Neural cell (in vitro differentiated cells): ENCODE results near the gene CFDP1. TPM values are rescaled to one million over a fixed set of nuclear protein-coding genes. Genes with fewer than 3 reads are reported as not detected.

Source experiments
- H2AFZ ChIP-seq: fragments of 200-600, 300-800 bp; sonication (generic), shearing (Covaris generic); 2 replicates; pipeline ENCODE4 v1.6.0; 2014; ENCODE audit warnings: low read depth, mild to moderate bottlenecking, antibody characterized with exemption, low read length, moderate library complexity
- H3F3A ChIP-seq: fragments of 200-600 bp; shearing (Covaris generic); 2 replicates; pipeline ENCODE4 v1.6.1; 2016; ENCODE audit warnings: mild to moderate bottlenecking, moderate library complexity, mixed read lengths, antibody characterized with exemption, low read length; ENCODE audit not compliant: insufficient read depth, poor library complexity, severe bottlenecking
- H3K27ac ChIP-seq: fragments of 200-600, 300-800 bp; sonication (generic), shearing (Covaris generic); 2 replicates; pipeline ENCODE4 v1.5.1; 2014; ENCODE audit warnings: mild to moderate bottlenecking, low read length, moderate library complexity
- H3K27me3 ChIP-seq: fragments of 300-800, 200-600 bp; sonication (generic), shearing (Covaris generic); 2 replicates; pipeline ENCODE4 v1.6.0; 2014; ENCODE audit warnings: mild to moderate bottlenecking, low read depth, low read length, moderate library complexity; ENCODE audit not compliant: insufficient read depth
- H3K36me3 ChIP-seq: fragments of 300-800, 200-600 bp; sonication (generic), shearing (Covaris generic); 2 replicates; pipeline ENCODE4 v1.5.1; 2014; ENCODE audit warnings: mild to moderate bottlenecking, antibody characterized with exemption, low read length, moderate library complexity; ENCODE audit not compliant: insufficient read depth
- H3K4me2 ChIP-seq: fragments of 300-800, 200-600 bp; sonication (generic), shearing (Covaris generic); 2 replicates; pipeline ENCODE4 v1.6.0; 2014; ENCODE audit warnings: mild to moderate bottlenecking, low read length
- H3K4me3 ChIP-seq: fragments of 300-800, 200-600 bp; sonication (generic), shearing (Covaris generic); 2 replicates; pipeline ENCODE4 v1.5.1; 2014; ENCODE audit warnings: mild to moderate bottlenecking, low read length, moderate library complexity
- H3K79me2 ChIP-seq: fragments of 200-600 bp; shearing (Covaris generic); replicated peaks from 2 replicates; pipeline ENCODE4 v1.6.0; 2014; ENCODE audit warnings: mild to moderate bottlenecking, low read length, moderate library complexity; ENCODE audit not compliant: insufficient read depth
- H3K9ac ChIP-seq: fragments of 300-800, 200-600 bp; sonication (generic), shearing (Covaris generic); 2 replicates; pipeline ENCODE4 v1.6.1; 2016; ENCODE audit warnings: mild to moderate bottlenecking, low read length, mixed read lengths
- H3K9me2 ChIP-seq: fragments of 200-600 bp; shearing (Covaris generic); 2 replicates; pipeline ENCODE4 v1.6.1; 2016; ENCODE audit warnings: mild to moderate bottlenecking, low read length, mixed read lengths; ENCODE audit not compliant: insufficient read depth
- H3K9me3 ChIP-seq: fragments of 200-600, 300-800 bp; sonication (generic), shearing (Covaris generic); 2 replicates; pipeline ENCODE4 v1.6.1; 2016; ENCODE audit warnings: mild to moderate bottlenecking, mixed run types, low read length, moderate library complexity, mixed read lengths
- H4K20me1 ChIP-seq: fragments of 200-600 bp; shearing (Covaris generic); 2 replicates; pipeline ENCODE4 v1.6.1; 2016; ENCODE audit warnings: mild to moderate bottlenecking, mixed run types; ENCODE audit not compliant: insufficient read depth
- EP300 ChIP-seq: fragments of 450-650 bp; conservative IDR thresholded peaks from 2 replicates; pipeline ENCODE4 v1.6.1; 2014; ENCODE audit warnings: antibody characterized with exemption, mild to moderate bottlenecking, moderate library complexity; ENCODE audit not compliant: poor library complexity, severe bottlenecking
- EZH2 ChIP-seq: fragments of 200-600, 300-800 bp; shearing (Covaris generic), sonication (generic); IDR thresholded peaks from 2 replicates; pipeline ENCODE4 v1.6.1; 2014; ENCODE audit warnings: antibody characterized with exemption, low read length, borderline replicate concordance, mild to moderate bottlenecking; ENCODE audit not compliant: insufficient read depth, poor library complexity, severe bottlenecking
- MXI1 ChIP-seq: fragments of 450-650 bp; conservative IDR thresholded peaks from 2 replicates; pipeline ENCODE4 v1.6.1; 2014; ENCODE audit warnings: antibody characterized with exemption, mild to moderate bottlenecking; ENCODE audit not compliant: poor library complexity, severe bottlenecking
- POLR2AphosphoS5 ChIP-seq: IDR thresholded peaks from 2 replicates; pipeline ENCODE4 v1.6.1; 2012
- RAD21 ChIP-seq: fragments of 450-650 bp; conservative IDR thresholded peaks from 2 replicates; pipeline ENCODE4 v1.6.1; 2014; ENCODE audit warnings: antibody characterized with exemption, mild to moderate bottlenecking, moderate library complexity
- REST ChIP-seq: IDR thresholded peaks from 2 replicates; pipeline ENCODE4 v1.6.1; 2012; ENCODE audit warnings: borderline replicate concordance
- SMC3 ChIP-seq: fragments of 450-650 bp; conservative IDR thresholded peaks from 2 replicates; pipeline ENCODE4 v1.6.1; 2014; ENCODE audit warnings: antibody characterized with exemption, mild to moderate bottlenecking, moderate library complexity; ENCODE audit not compliant: poor library complexity
- TAF1 ChIP-seq: IDR thresholded peaks from 2 replicates; pipeline ENCODE4 v1.6.1; 2012; ENCODE audit warnings: low read depth
- polyA plus RNA-seq: library from polyadenylated mRNA; depleted of rRNA; stranded (reverse); fragments of >200 nt; gene quantifications from 2 replicates; pipeline ENCODE4 v1.2.3, GENCODE V29; 2014
- TF ChIP-seq, protein P1 (sequence below): fragments of 450-650 bp; IDR thresholded peaks from 2 replicates; pipeline ENCODE4 v1.5.1; 2014; ENCODE audit warnings: antibody characterized with exemption, mild to moderate bottlenecking, moderate library complexity; ENCODE audit not compliant: poor library complexity, severe bottlenecking

CFDP1 gene
- polyA plus RNA-seq, 1 donor from 2014 or later, result 201 TPM

DNA sequence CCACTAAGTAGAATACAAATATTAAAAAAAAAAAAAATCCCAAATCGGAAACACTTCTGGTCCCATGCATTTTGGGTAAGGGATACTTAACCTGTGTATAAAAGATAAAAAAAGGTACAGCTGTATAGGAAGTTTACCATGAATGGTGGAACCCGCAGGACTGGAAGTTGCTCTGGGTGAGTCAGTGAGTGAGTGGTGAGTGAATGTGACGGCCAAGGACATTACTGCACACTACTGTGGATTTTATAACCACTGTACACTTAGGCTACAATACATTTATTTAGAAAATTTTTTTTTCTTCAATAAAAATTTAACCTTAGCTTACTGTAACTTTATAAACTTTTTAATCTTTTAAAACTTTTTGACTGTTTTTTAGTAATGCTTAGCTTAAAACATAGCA, 110.6 kb downstream of the CFDP1 start:
- Histone ChIP-seq H3F3A (no peaks in the 10 kb centered on the region), H3K9ac (no peak overlapping the region), H3K4me2 (no peak overlapping the region), H4K20me1 (no peaks in the 10 kb centered on the region), H3K27me3 (no peaks in the 10 kb centered on the region), H3K27ac (no peak overlapping the region), H3K9me2 (no peaks in the 10 kb centered on the region), H3K79me2 (no peaks in the 10 kb centered on the region), H3K9me3 (no peaks in the 10 kb centered on the region), H2AFZ (no peak overlapping the region), H3K36me3 (no peaks in the 10 kb centered on the region), H3K4me3 (no peak overlapping the region)
- TF ChIP-seq RAD21, result no peak
- TF ChIP-seq TAF1, result no peak
- no peak for TF ChIP-seq MXI1
- TF ChIP-seq REST, result no peak
- no peak for TF ChIP-seq POLR2AphosphoS5
- no peak for TF ChIP-seq EZH2
- TF ChIP-seq, protein P1, sequence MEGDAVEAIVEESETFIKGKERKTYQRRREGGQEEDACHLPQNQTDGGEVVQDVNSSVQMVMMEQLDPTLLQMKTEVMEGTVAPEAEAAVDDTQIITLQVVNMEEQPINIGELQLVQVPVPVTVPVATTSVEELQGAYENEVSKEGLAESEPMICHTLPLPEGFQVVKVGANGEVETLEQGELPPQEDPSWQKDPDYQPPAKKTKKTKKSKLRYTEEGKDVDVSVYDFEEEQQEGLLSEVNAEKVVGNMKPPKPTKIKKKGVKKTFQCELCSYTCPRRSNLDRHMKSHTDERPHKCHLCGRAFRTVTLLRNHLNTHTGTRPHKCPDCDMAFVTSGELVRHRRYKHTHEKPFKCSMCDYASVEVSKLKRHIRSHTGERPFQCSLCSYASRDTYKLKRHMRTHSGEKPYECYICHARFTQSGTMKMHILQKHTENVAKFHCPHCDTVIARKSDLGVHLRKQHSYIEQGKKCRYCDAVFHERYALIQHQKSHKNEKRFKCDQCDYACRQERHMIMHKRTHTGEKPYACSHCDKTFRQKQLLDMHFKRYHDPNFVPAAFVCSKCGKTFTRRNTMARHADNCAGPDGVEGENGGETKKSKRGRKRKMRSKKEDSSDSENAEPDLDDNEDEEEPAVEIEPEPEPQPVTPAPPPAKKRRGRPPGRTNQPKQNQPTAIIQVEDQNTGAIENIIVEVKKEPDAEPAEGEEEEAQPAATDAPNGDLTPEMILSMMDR, result no peak
- no peak for TF ChIP-seq SMC3
- TF ChIP-seq EP300, result no peak

GRCh38 chr16:75320435-75320834, 112.9 kb downstream of the CFDP1 start:
- no peak overlapping the region for H3K9ac ChIP-seq
- H3K27ac ChIP-seq, result no peak overlapping the region
- H3K4me3 ChIP-seq, result no peak overlapping the region
- no peaks in the 10 kb centered on the region for H3K27me3 ChIP-seq
- H2AFZ ChIP-seq, result no peak overlapping the region
- H4K20me1 ChIP-seq, result no peaks in the 10 kb centered on the region
- no peaks in the 10 kb centered on the region for H3F3A ChIP-seq
- H3K4me2 ChIP-seq, result no peak overlapping the region
- H3K9me2 ChIP-seq, result no peaks in the 10 kb centered on the region
- no peaks in the 10 kb centered on the region for H3K36me3 ChIP-seq
- H3K9me3 ChIP-seq, result no peaks in the 10 kb centered on the region
- no peaks in the 10 kb centered on the region for H3K79me2 ChIP-seq
- TF ChIP-seq REST, result no peak
- no peak for TF ChIP-seq SMC3
- TF ChIP-seq MXI1, result no peak
- no peak for TF ChIP-seq TAF1
- TF ChIP-seq, protein P1, result no peak
- no peak for TF ChIP-seq POLR2AphosphoS5
- no peak for TF ChIP-seq EZH2
